WERI-Rb-1 (cell line): ENCODE data around the gene FUBP3.

Experiments
- DNase-seq: peaks from one replicate; pipeline ENCODE4 v3.0.0-alpha.2; 2020
- H3K27ac ChIP-seq: fragments of 250-450 bp; sonication (Bioruptor Pico); 2 replicates; pipeline ENCODE4 v1.5.1; 2020; ENCODE audit warnings: mild to moderate bottlenecking, moderate library complexity
- H3K27me3 ChIP-seq: fragments of 250-450 bp; sonication (Bioruptor Pico); 2 replicates; pipeline ENCODE4 v1.5.1; 2021; ENCODE audit warnings: mild to moderate bottlenecking, low read depth, moderate library complexity; ENCODE audit not compliant: insufficient read depth, severe bottlenecking
- H3K36me3 ChIP-seq: fragments of 250-450 bp; sonication (Bioruptor Pico); 2 replicates; pipeline ENCODE4 v1.5.1; 2020; ENCODE audit warnings: mild to moderate bottlenecking, moderate library complexity
- H3K4me3 ChIP-seq: 2 replicates; pipeline ENCODE4 v1.5.1; 2011; ENCODE audit warnings: low read depth, mild to moderate bottlenecking, control low read depth, low read length
- H3K9me3 ChIP-seq: fragments of 250-450 bp; sonication (Bioruptor Pico); 2 replicates; pipeline ENCODE4 v1.5.1; 2021; ENCODE audit warnings: mild to moderate bottlenecking, moderate library complexity; ENCODE audit not compliant: severe bottlenecking
- TF ChIP-seq, protein P1 (sequence below): IDR thresholded peaks from 2 replicates; pipeline ENCODE4 v1.5.1; 2011; ENCODE audit warnings: low read depth, mild to moderate bottlenecking, control low read depth, inconsistent platforms, low read length

The FUBP3 gene

GRCh38 chr9:130634801-130635200 lies 55.4 kb downstream of the FUBP3 start:
- TF ChIP-seq, protein P1, sequence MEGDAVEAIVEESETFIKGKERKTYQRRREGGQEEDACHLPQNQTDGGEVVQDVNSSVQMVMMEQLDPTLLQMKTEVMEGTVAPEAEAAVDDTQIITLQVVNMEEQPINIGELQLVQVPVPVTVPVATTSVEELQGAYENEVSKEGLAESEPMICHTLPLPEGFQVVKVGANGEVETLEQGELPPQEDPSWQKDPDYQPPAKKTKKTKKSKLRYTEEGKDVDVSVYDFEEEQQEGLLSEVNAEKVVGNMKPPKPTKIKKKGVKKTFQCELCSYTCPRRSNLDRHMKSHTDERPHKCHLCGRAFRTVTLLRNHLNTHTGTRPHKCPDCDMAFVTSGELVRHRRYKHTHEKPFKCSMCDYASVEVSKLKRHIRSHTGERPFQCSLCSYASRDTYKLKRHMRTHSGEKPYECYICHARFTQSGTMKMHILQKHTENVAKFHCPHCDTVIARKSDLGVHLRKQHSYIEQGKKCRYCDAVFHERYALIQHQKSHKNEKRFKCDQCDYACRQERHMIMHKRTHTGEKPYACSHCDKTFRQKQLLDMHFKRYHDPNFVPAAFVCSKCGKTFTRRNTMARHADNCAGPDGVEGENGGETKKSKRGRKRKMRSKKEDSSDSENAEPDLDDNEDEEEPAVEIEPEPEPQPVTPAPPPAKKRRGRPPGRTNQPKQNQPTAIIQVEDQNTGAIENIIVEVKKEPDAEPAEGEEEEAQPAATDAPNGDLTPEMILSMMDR = no peak
- Histone ChIP-seq H3K36me3 (peaks cover 82% of the 10 kb centered on the region), H3K4me3 (no peak overlapping the region), H3K9me3 (no peaks in the 10 kb centered on the region), H3K27me3 (no peaks in the 10 kb centered on the region), H3K27ac (no peak overlapping the region)
- DNase-seq = no peak

GRCh38 chr9:130635306-130635705 lies 55.9 kb downstream of the FUBP3 start:
- DNase-seq = no peak
- peaks cover 77% of the 10 kb centered on the region for H3K36me3 ChIP-seq
- TF ChIP-seq, protein P1 = no peak
- H3K4me3 ChIP-seq = no peak overlapping the region
- no peaks in the 10 kb centered on the region for H3K9me3 ChIP-seq
- no peak overlapping the region for H3K27ac ChIP-seq
- no peaks in the 10 kb centered on the region for H3K27me3 ChIP-seq

DNA sequence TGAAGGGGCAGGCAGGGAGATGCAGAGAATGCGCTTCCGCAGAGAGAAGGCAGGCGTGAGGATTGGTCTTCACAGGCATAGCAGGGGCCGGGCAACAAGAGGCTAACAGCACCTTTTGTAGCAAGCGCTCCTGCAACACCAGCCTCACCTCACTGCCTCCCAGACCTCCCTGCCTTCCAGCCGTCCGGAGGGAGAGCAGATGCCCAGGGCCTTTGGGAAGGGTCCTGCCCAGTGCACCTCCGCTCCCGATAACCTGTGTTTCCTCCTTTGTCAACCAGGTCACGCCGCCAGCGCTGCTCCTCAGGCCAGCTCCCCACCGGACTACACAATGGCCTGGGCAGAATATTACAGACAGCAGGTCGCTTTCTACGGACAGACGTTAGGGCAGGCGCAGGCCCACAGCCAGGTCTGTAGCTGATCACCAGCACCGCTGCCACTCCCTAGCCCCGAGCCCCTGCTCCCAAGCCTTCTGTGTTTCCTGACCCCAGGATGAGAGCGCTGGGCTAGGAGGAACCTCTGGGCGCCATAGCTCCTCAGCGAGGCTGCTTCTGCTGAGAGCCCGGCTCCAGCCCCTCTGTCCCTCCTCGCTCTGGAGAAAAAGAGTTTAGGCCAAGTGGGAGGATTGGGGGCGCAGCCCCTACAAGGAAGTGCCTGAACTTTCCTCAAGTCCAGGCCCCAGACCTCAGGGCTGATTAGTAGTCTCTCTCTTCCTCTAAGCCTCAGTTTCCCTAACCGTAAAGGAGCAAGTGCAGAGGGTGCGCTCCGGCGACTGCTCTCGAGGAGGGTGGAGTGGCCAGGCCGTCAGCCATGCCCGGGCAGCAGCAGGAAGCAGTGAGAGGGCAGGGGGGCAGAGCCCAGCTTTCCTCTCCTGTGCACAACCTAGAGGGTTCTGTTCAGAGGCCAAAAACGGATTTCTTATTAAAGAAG lies 56.6 kb downstream of the FUBP3 start:
- H3K27ac ChIP-seq = no peak overlapping the region
- no peak for DNase-seq
- peaks cover 71% of the 10 kb centered on the region for H3K36me3 ChIP-seq
- no peaks in the 10 kb centered on the region for H3K9me3 ChIP-seq
- H3K4me3 ChIP-seq = no peak overlapping the region
- no peaks in the 10 kb centered on the region for H3K27me3 ChIP-seq
- TF ChIP-seq, protein P1 = no peak

- no peaks in the 10 kb centered on the region for H3K9me3 ChIP-seq
- no peaks in the 10 kb centered on the region for H3K27me3 ChIP-seq
- H3K36me3 ChIP-seq = peaks cover 64% of the 10 kb centered on the region
- no peak overlapping the region for H3K4me3 ChIP-seq
- TF ChIP-seq, protein P1 = no peak
- no peak for DNase-seq
- no peak overlapping the region for H3K27ac ChIP-seq
Measured at GRCh38 chr9:130636648-130637020, 57.3 kb downstream of the FUBP3 start.

DNA sequence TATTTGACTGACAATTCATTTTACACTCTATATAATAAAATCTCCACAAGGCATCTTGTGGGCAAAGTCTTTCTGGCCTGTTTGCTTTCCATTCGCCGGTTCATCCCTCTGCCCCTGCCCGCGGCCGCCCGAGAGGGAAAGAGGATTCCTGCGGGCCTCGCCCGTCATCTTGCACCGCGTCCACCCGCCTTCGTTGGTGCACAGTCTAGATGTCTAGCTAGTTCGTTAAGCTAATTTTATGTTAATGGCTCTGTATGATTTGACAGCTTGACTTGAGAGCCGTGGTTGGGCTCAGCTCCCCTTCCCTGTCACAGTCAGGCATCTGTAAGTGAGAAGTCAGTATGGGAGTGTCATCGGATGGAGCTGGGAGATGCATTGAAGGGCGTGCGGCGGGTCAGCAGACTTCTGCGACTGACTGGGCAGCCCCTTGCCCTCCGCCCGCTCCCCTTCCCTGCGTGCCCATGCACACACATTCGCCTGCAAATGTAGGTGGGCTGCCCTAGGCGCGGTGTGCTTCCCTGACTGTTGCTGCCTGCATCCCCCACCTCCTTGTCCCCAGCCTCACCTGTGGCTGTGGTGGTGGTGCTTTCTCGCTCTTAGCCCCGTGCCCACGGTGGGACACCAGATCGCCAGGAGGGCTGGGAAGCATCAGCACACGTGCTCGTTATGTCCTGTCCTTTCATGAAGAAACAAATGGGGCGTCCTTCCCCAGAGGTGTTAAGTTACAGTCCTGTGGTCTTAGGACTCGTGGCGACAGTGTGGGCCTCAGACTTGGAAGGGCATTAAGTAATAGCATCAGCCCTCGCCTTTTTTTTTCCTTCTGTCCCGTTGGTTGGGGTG lies 59.1 kb downstream of the FUBP3 start:
- Histone ChIP-seq H3K27ac (no peak overlapping the region), H3K27me3 (no peaks in the 10 kb centered on the region), H3K36me3 (peaks cover 45% of the 10 kb centered on the region), H3K4me3 (no peak overlapping the region), H3K9me3 (no peaks in the 10 kb centered on the region)
- DNase-seq = no peak
- TF ChIP-seq, protein P1 = no peak
